K562 (cell line): ENCODE data around the gene HMCN2. TPM values are rescaled to one million over a fixed set of nuclear protein-coding genes. Genes with fewer than 3 reads are reported as not detected.

ENCODE experiments used
- ARNT ChIP-seq, 2 experiments: fragments of 450-650 bp; IDR thresholded peaks; 2 replicates each; pipeline ENCODE4 v1.6.1; 2016; ENCODE audit warnings: mild to moderate bottlenecking in 1 of 2
- ATF7 ChIP-seq: fragments of 450-650 bp; IDR thresholded peaks from 2 replicates; pipeline ENCODE4 v1.7.1; 2014; ENCODE audit warnings: mild to moderate bottlenecking, moderate library complexity
- BRD9 ChIP-seq: fragments of 450-650 bp; IDR thresholded peaks from 2 replicates; pipeline ENCODE4 v1.6.1; 2018; ENCODE audit warnings: low read depth; ENCODE audit not compliant: partially characterized antibody
- CBFA2T2 ChIP-seq: fragments of 450-650 bp; conservative IDR thresholded peaks from 2 replicates; pipeline ENCODE4 v1.6.1; 2017; ENCODE audit warnings: mild to moderate bottlenecking
- CBX3 ChIP-seq, 2 experiments: IDR thresholded peaks; 1 replicate in 1 of 2; 2 replicates in 1 of 2; pipeline ENCODE4 v1.6.1; 2012; ENCODE audit warnings: inconsistent platforms in 2 of 2, low read length in 2 of 2, borderline replicate concordance in 1 of 2, control low read depth in 1 of 2
- CBX5 ChIP-seq: IDR thresholded peaks from 2 replicates; pipeline ENCODE4 v1.6.1; 2014; ENCODE audit warnings: low read depth, borderline replicate concordance
- CREB1 ChIP-seq, 2 experiments: sonication (generic) in 1 of 2; formaldehyde crosslinking in 1 of 2; IDR thresholded peaks; 2 replicates each; pipeline versions ENCODE4 v1.6.1 to v1.8.0; 2012 to 2022; ENCODE audit warnings: inconsistent platforms in 1 of 2, mild to moderate bottlenecking in 1 of 2, missing genetic modification reagents in 1 of 2, moderate library complexity in 1 of 2
- DIDO1 ChIP-seq: fragments of 450-650 bp; IDR thresholded peaks from 2 replicates; pipeline ENCODE4 v1.6.1; 2016; ENCODE audit warnings: low read depth, missing biosample characterization, missing genetic modification characterization
- EWSR1 ChIP-seq: fragments of 450-650 bp; IDR thresholded peaks from 2 replicates; pipeline ENCODE4 v1.6.1; 2018; ENCODE audit warnings: borderline replicate concordance, mild to moderate bottlenecking, low read depth, moderate library complexity; ENCODE audit not compliant: partially characterized antibody
- FOXM1 ChIP-seq, 2 experiments: fragments of 450-650 bp in 1 of 2; sonication (generic) in 1 of 2; formaldehyde crosslinking in 1 of 2; IDR thresholded peaks; 2 replicates each; pipeline versions ENCODE4 v1.6.1 to v1.9.0; 2017 to 2022; ENCODE audit warnings: low read depth in 2 of 2, mild to moderate bottlenecking in 2 of 2, missing genetic modification reagents in 1 of 2, moderate library complexity in 1 of 2
- GTF2E2 ChIP-seq: fragments of 200-800 bp; sonication (Bioruptor generic); IDR thresholded peaks from 2 replicates; pipeline ENCODE4 v1.6.1; 2016; ENCODE audit warnings: missing genetic modification characterization, missing compliant biosample characterization
- HDAC2 ChIP-seq: fragments of 450-650 bp; IDR thresholded peaks from 2 replicates; pipeline ENCODE4 v1.6.1; 2016; ENCODE audit warnings: mild to moderate bottlenecking
- KHSRP ChIP-seq: fragments of 450-650 bp; IDR thresholded peaks from 2 replicates; pipeline ENCODE4 v1.6.1; 2017
- MBD2 ChIP-seq: sonication (generic); IDR thresholded peaks from 2 replicates; pipeline ENCODE4 v1.6.1; 2016; ENCODE audit warnings: low read depth, borderline replicate concordance
- MCM5 ChIP-seq: fragments of 450-650 bp; IDR thresholded peaks from 2 replicates; pipeline ENCODE4 v1.6.1; 2016; ENCODE audit warnings: low read depth
- MEIS2 ChIP-seq: fragments of 450-650 bp; IDR thresholded peaks from 2 replicates; pipeline ENCODE4 v1.6.1; 2014; ENCODE audit warnings: mild to moderate bottlenecking; ENCODE audit not compliant: partially characterized antibody
- MYBL2 ChIP-seq, 2 experiments: fragments of 450-650 bp in 1 of 2; sonication (generic) in 1 of 2; formaldehyde crosslinking in 1 of 2; IDR thresholded peaks; 2 replicates each; pipeline versions ENCODE4 v1.6.1 to v1.8.1; 2017 to 2022; ENCODE audit warnings: borderline replicate concordance in 1 of 2, inconsistent platforms in 1 of 2, low read depth in 1 of 2, mild to moderate bottlenecking in 1 of 2, missing genetic modification reagents in 1 of 2, moderate library complexity in 1 of 2
- PML ChIP-seq: IDR thresholded peaks from 2 replicates; pipeline ENCODE4 v1.6.1; 2012; ENCODE audit warnings: low read length, inconsistent platforms
- POLR2B ChIP-seq: fragments of 450-650 bp; IDR thresholded peaks from 2 replicates; pipeline ENCODE4 v1.6.1; 2018; ENCODE audit warnings: low read depth; ENCODE audit not compliant: partially characterized antibody
- RCOR1 ChIP-seq, 2 experiments: IDR thresholded peaks; 2 replicates each; pipeline ENCODE4 v1.6.1; 2012; ENCODE audit warnings: low read depth in 2 of 2, low read length in 2 of 2, borderline replicate concordance in 1 of 2, improper control_type of control experiment in 1 of 2
- SMAD1 ChIP-seq: fragments of 150-350 bp; IDR thresholded peaks from 2 replicates; pipeline ENCODE4 v1.6.1; 2014; ENCODE audit warnings: low read length, low read depth; ENCODE audit not compliant: partially characterized antibody
- SUPT5H ChIP-seq: fragments of 450-650 bp; IDR thresholded peaks from 2 replicates; pipeline ENCODE4 v1.6.1; 2016
- XRCC3 ChIP-seq: fragments of 450-650 bp; IDR thresholded peaks from 2 replicates; pipeline ENCODE4 v1.6.1; 2017; ENCODE audit warnings: mild to moderate bottlenecking, moderate library complexity
- ZFP1 ChIP-seq: fragments of 450-650 bp; formaldehyde crosslinking; IDR thresholded peaks from 2 replicates; pipeline ENCODE4 v1.4.0; 2020; ENCODE audit warnings: mild to moderate bottlenecking, mixed read lengths
- ZHX1 ChIP-seq: fragments of 150-350 bp; conservative IDR thresholded peaks from 2 replicates; pipeline ENCODE4 v1.6.1; 2014; ENCODE audit warnings: low read length
- ZNF217 ChIP-seq: sonication (generic); formaldehyde crosslinking; IDR thresholded peaks from 2 replicates; pipeline ENCODE4 v1.8.0; 2022; ENCODE audit warnings: mild to moderate bottlenecking, missing genetic modification reagents
- ZNF436 ChIP-seq: fragments of 250-450, 450-650 bp; sonication (Bioruptor Pico); formaldehyde crosslinking; IDR thresholded peaks from 2 replicates; pipeline ENCODE4 v1.7.0; 2020; ENCODE audit warnings: mild to moderate bottlenecking
- ZNF584 ChIP-seq: fragments of 200-800 bp; sonication (Bioruptor generic); IDR thresholded peaks from 2 replicates; pipeline ENCODE4 v1.6.1; 2016; ENCODE audit warnings: low read depth, mild to moderate bottlenecking, missing genetic modification characterization, missing compliant biosample characterization
- ZNF766 ChIP-seq: fragments of 200-800 bp; sonication (Bioruptor generic); conservative IDR thresholded peaks from 2 replicates; pipeline ENCODE4 v1.6.1; 2016; ENCODE audit warnings: missing genetic modification characterization, missing compliant biosample characterization
- ZNF785 ChIP-seq: fragments of 250-450 bp; sonication (Bioruptor Pico); IDR thresholded peaks from 2 replicates; pipeline ENCODE4 v1.4.0; 2020; ENCODE audit warnings: mild to moderate bottlenecking
- polyA plus RNA-seq, 8 experiments: library from polyadenylated mRNA; depleted of rRNA in 4 of 8; stranded (reverse) in 5 of 8; unstranded in 3 of 8; fragments of >200 nt; fragmentation: Nextera tagmentation in 2 of 8; fragmentation: Illumina TruSeq in 1 of 8; extraction: Ambion mirVana in 2 of 8; extraction: Trizol in 1 of 8; gene quantifications; 2 replicates each; pipeline versions ENCODE4 v1.2.1 to v1.2.3, GENCODE V29; 2011 to 2014; ENCODE audit warnings: inconsistent platforms in 1 of 8, missing spikeins in 1 of 8
- total RNA-seq, 7 experiments: library from RNA; depleted of rRNA in 6 of 7; stranded (reverse); fragments of >200 nt in 6 of 7; fragmentation: Illumina TruSeq in 2 of 7; extraction: Trizol in 2 of 7; gene quantifications; 2 replicates each; pipeline versions ENCODE4 v1.2.1 to v1.2.3, GENCODE V29; 2011 to 2021; ENCODE audit warnings: low replicate concordance in 1 of 7

Gene HMCN2
- total and polyA plus RNA-seq, 9 of the 15 experiments (the other 6 are each of a cell fraction or from before 2014, with no cell fraction given), result 0.01 TPM; not detected in 8

GRCh38 chr9:130368631-130369103 is 103.1 kb downstream of the HMCN2 start (continued):
- TF ChIP-seq SUPT5H (no peak), CREB1 (IDR thresholded peaks at IDR 0.05) (no peak), CREB1 (CRISPR knock-in tag; IDR thresholded peaks at IDR 0.05) (no peak), ZNF436 (CRISPR knock-in tag) (no peak), RCOR1 (IDR thresholded peaks at IDR 0.05; ENCODE audit: borderline replicate concordance in 1 of 2, low read depth in 2 of 2, low read length in 2 of 2) (no peak), DIDO1 (no peak), ZNF584 (CRISPR knock-in tag) (no peak), XRCC3 (no peak), GTF2E2 (tag) (no peak), CBX5 (no peak), ZNF217 (CRISPR knock-in tag) (no peak), CBX3 (IDR thresholded peaks at IDR 0.05; ENCODE audit: borderline replicate concordance in 1 of 2, low read length in 2 of 2) (no peak), FOXM1 (IDR thresholded peaks at IDR 0.05; ENCODE audit: low read depth) (0 out of 2 replicates have a peak, but pooled peaks have one; percentile 44), FOXM1 (CRISPR knock-in tag; IDR thresholded peaks at IDR 0.05; ENCODE audit: low read depth) (no peak), ARNT (IDR thresholded peaks at IDR 0.05) (0 out of 4 replicates have a peak, but pooled peaks of 1 of the 2 experiments have one; percentile 31), CBFA2T2 (peak; percentile 62), MEIS2 (peak; percentile 87), ZHX1 (no peak), ATF7 (peak; percentile 36; the same call in 1 of the 2 replicates), ZNF766 (CRISPR knock-in tag) (no peak), KHSRP (no peak), BRD9 (no peak), HDAC2 (0 out of 2 replicates have a peak, but pooled peaks have one; percentile 33), PML (no peak), MBD2 (no peak), EWSR1 (no peak), MCM5 (no peak), ZNF785 (CRISPR knock-in tag) (no peak), POLR2B (no peak), SMAD1 (no peak), MYBL2 (IDR thresholded peaks at IDR 0.05; ENCODE audit: low read depth) (no peak), MYBL2 (CRISPR knock-in tag; IDR thresholded peaks at IDR 0.05; ENCODE audit: borderline replicate concordance) (no peak), ZFP1 (no peak)
